SK-N-SH treated with all-trans-retinoic acid at 6 μM for 48 hours (cell line): ENCODE results near the gene MYO3B.

ENCODE experiments used
- ARNTL ChIP-seq: fragments of 450-650 bp; formaldehyde crosslinking; IDR thresholded peaks from 2 replicates; pipeline ENCODE4 v1.5.0; 2020; ENCODE audit warnings: low read depth, mild to moderate bottlenecking, moderate library complexity, borderline replicate concordance
- CSRNP3 ChIP-seq: fragments of 250-450 bp; sonication (Bioruptor Pico); IDR thresholded peaks from 2 replicates; pipeline ENCODE4 v1.5.1; 2021; ENCODE audit warnings: mild to moderate bottlenecking, moderate library complexity
- GLIS3 ChIP-seq: fragments of 250-450 bp; sonication (Bioruptor Pico); IDR thresholded peaks from 2 replicates; pipeline ENCODE4 v1.5.0; 2020; ENCODE audit warnings: mild to moderate bottlenecking, moderate library complexity
- OSR1 ChIP-seq: fragments of 250-450 bp; sonication (Bioruptor Pico); IDR thresholded peaks from 2 replicates; pipeline ENCODE4 v1.8.0; 2022; ENCODE audit warnings: moderate library complexity, mild to moderate bottlenecking, inconsistent platforms
- RARB ChIP-seq: fragments of 250-450 bp; sonication (Bioruptor Pico); IDR thresholded peaks from 2 replicates; pipeline ENCODE4 v1.8.0; 2021; ENCODE audit warnings: mild to moderate bottlenecking, moderate library complexity
- TCF4 ChIP-seq: fragments of 250-450 bp; sonication (Bioruptor Pico); IDR thresholded peaks from 2 replicates; pipeline ENCODE4 v1.8.0; 2021; ENCODE audit warnings: mild to moderate bottlenecking, moderate library complexity, borderline replicate concordance
- ZC3H10 ChIP-seq: fragments of 250-450 bp; sonication (Bioruptor Pico); IDR thresholded peaks from 2 replicates; pipeline ENCODE4 v1.5.1; 2021; ENCODE audit warnings: mild to moderate bottlenecking, moderate library complexity
- ZFP3 ChIP-seq: fragments of 250-450 bp; sonication (Bioruptor Pico); IDR thresholded peaks from 2 replicates; pipeline ENCODE4 v1.5.0; 2020; ENCODE audit warnings: mild to moderate bottlenecking, moderate library complexity
- TF ChIP-seq, protein P1 (sequence below): fragments of 250-450 bp; sonication (Bioruptor Pico); IDR thresholded peaks from 2 replicates; pipeline ENCODE4 v1.8.0; 2020; ENCODE audit warnings: mild to moderate bottlenecking, moderate library complexity, borderline replicate concordance

DNA sequence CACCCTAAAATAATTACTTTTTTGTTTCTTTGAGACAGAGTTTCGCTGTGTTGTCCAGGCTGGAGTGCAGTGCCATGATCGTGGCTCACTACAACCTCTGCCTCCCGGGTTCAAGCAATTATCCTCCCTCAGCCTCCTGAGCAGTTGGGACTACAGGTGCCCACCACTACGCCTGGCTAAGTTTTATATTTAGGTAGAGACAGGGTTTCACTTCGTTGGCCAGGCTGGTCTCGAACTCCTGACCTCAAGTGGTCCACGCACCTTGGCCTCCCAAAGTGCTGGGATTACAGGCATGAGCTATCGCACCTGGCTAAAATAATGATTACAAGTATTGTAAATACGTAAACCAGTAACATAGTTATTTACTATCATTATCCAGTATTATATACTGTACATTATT is 279.8 kb downstream of the MYO3B start:
- TF ChIP-seq, protein P1, sequence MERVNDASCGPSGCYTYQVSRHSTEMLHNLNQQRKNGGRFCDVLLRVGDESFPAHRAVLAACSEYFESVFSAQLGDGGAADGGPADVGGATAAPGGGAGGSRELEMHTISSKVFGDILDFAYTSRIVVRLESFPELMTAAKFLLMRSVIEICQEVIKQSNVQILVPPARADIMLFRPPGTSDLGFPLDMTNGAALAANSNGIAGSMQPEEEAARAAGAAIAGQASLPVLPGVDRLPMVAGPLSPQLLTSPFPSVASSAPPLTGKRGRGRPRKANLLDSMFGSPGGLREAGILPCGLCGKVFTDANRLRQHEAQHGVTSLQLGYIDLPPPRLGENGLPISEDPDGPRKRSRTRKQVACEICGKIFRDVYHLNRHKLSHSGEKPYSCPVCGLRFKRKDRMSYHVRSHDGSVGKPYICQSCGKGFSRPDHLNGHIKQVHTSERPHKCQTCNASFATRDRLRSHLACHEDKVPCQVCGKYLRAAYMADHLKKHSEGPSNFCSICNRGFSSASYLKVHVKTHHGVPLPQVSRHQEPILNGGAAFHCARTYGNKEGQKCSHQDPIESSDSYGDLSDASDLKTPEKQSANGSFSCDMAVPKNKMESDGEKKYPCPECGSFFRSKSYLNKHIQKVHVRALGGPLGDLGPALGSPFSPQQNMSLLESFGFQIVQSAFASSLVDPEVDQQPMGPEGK, result no peak
- TF ChIP-seq ARNTL (CRISPR knock-in tag), result no peak
- TF ChIP-seq ZC3H10 (CRISPR knock-in tag), result no peak
- no peak for TF ChIP-seq GLIS3 (CRISPR knock-in tag)
- no peak for TF ChIP-seq RARB
- TF ChIP-seq OSR1 (CRISPR knock-in tag), result no peak
- TF ChIP-seq TCF4 (CRISPR knock-in tag), result no peak
- no peak for TF ChIP-seq CSRNP3 (CRISPR knock-in tag)
- TF ChIP-seq ZFP3 (CRISPR knock-in tag), result no peak
